Vagina (tissue), 2 donors: ENCODE measurements around the gene PRSS57.

Source experiments
- CTCF ChIP-seq, 3 experiments: fragments of 450-650 bp in 2 of 3; fragments of 200-600 bp in 1 of 3; sonication (generic) in 1 of 3; IDR thresholded peaks; one replicate each; pipeline ENCODE4 v1.5.1; 2017 to 2019; ENCODE audit warnings: antibody characterized with exemption in 3 of 3, mild to moderate bottlenecking in 2 of 3, moderate library complexity in 2 of 3
- POLR2AphosphoS5 ChIP-seq, 2 donors: sonication (generic); formaldehyde crosslinking; IDR thresholded peaks; one replicate each; pipeline ENCODE4 v1.9.0; 2017; ENCODE audit warnings: antibody characterized with exemption in 2 of 2, mild to moderate bottlenecking in 2 of 2, low read depth in 1 of 2; ENCODE audit not compliant: insufficient read depth in 1 of 2

DNA sequence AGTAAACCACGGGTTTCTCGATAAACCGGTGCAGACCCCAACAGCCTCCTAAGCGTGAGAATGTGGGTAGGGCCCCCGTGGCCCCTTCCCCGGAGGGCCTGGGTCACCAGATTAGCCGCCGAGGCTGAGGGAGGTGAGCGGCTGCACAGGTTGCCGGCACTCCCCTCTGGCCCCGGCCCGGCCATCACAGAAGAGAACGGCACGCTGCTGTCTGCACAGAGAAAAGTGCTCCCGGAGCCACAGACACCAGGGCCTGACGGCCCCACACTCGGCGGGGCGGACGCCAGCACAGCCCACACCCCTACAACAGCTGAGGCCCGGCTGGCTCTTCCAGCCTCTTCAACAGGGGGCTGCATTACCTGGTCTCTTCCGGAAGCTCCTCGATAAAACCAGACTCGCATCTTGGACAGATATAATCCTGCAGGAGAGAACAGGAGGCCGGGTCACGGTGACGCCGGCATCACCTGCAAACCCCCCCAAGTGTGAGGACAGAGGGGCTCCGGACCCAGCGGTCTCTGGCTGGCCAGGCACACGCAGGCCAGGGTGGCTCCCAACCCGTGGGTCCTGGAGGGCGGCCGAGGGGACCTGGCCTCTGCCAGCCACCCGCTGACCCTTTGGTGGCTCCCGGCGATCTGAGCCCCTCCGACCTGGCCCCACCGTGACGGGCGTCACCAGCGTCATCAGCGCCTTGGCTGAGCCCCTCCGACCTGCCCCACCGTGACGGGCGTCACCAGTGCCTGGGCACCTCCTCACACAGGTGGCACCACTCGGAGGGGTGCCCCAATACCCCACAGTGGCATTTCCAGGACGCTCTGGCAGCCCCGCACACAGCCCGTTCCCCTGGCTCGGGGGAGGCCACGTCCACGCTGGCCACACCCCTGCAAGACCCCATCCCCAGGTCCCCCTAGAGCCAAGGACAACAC lies 42.5 kb downstream of the PRSS57 start:
- no peak for TF ChIP-seq CTCF (IDR thresholded peaks at IDR 0.05)
- TF ChIP-seq POLR2AphosphoS5 (IDR thresholded peaks at IDR 0.05; ENCODE audit: insufficient read depth in 1 of 2, low read depth in 1 of 2), result no peak
